Neural cell (in vitro differentiated cells): ENCODE results near the gene AQP12A. TPM values are rescaled to one million over a fixed set of nuclear protein-coding genes. Genes with fewer than 3 reads are reported as not detected.

Source experiments
- H2AFZ ChIP-seq: fragments of 200-600, 300-800 bp; sonication (generic), shearing (Covaris generic); 2 replicates; pipeline ENCODE4 v1.6.0; 2014; ENCODE audit warnings: low read depth, mild to moderate bottlenecking, antibody characterized with exemption, low read length, moderate library complexity
- H3F3A ChIP-seq: fragments of 200-600 bp; shearing (Covaris generic); 2 replicates; pipeline ENCODE4 v1.6.1; 2016; ENCODE audit warnings: mild to moderate bottlenecking, moderate library complexity, mixed read lengths, antibody characterized with exemption, low read length; ENCODE audit not compliant: insufficient read depth, poor library complexity, severe bottlenecking
- H3K27ac ChIP-seq: fragments of 200-600, 300-800 bp; sonication (generic), shearing (Covaris generic); 2 replicates; pipeline ENCODE4 v1.5.1; 2014; ENCODE audit warnings: mild to moderate bottlenecking, low read length, moderate library complexity
- H3K27me3 ChIP-seq: fragments of 300-800, 200-600 bp; sonication (generic), shearing (Covaris generic); 2 replicates; pipeline ENCODE4 v1.6.0; 2014; ENCODE audit warnings: mild to moderate bottlenecking, low read depth, low read length, moderate library complexity; ENCODE audit not compliant: insufficient read depth
- H3K36me3 ChIP-seq: fragments of 300-800, 200-600 bp; sonication (generic), shearing (Covaris generic); 2 replicates; pipeline ENCODE4 v1.5.1; 2014; ENCODE audit warnings: mild to moderate bottlenecking, antibody characterized with exemption, low read length, moderate library complexity; ENCODE audit not compliant: insufficient read depth
- H3K4me2 ChIP-seq: fragments of 300-800, 200-600 bp; sonication (generic), shearing (Covaris generic); 2 replicates; pipeline ENCODE4 v1.6.0; 2014; ENCODE audit warnings: mild to moderate bottlenecking, low read length
- H3K4me3 ChIP-seq: fragments of 300-800, 200-600 bp; sonication (generic), shearing (Covaris generic); 2 replicates; pipeline ENCODE4 v1.5.1; 2014; ENCODE audit warnings: mild to moderate bottlenecking, low read length, moderate library complexity
- H3K79me2 ChIP-seq: fragments of 200-600 bp; shearing (Covaris generic); replicated peaks from 2 replicates; pipeline ENCODE4 v1.6.0; 2014; ENCODE audit warnings: mild to moderate bottlenecking, low read length, moderate library complexity; ENCODE audit not compliant: insufficient read depth
- H3K9ac ChIP-seq: fragments of 300-800, 200-600 bp; sonication (generic), shearing (Covaris generic); 2 replicates; pipeline ENCODE4 v1.6.1; 2016; ENCODE audit warnings: mild to moderate bottlenecking, low read length, mixed read lengths
- H3K9me2 ChIP-seq: fragments of 200-600 bp; shearing (Covaris generic); 2 replicates; pipeline ENCODE4 v1.6.1; 2016; ENCODE audit warnings: mild to moderate bottlenecking, low read length, mixed read lengths; ENCODE audit not compliant: insufficient read depth
- H3K9me3 ChIP-seq: fragments of 200-600, 300-800 bp; sonication (generic), shearing (Covaris generic); 2 replicates; pipeline ENCODE4 v1.6.1; 2016; ENCODE audit warnings: mild to moderate bottlenecking, mixed run types, low read length, moderate library complexity, mixed read lengths
- H4K20me1 ChIP-seq: fragments of 200-600 bp; shearing (Covaris generic); 2 replicates; pipeline ENCODE4 v1.6.1; 2016; ENCODE audit warnings: mild to moderate bottlenecking, mixed run types; ENCODE audit not compliant: insufficient read depth
- EP300 ChIP-seq: fragments of 450-650 bp; conservative IDR thresholded peaks from 2 replicates; pipeline ENCODE4 v1.6.1; 2014; ENCODE audit warnings: antibody characterized with exemption, mild to moderate bottlenecking, moderate library complexity; ENCODE audit not compliant: poor library complexity, severe bottlenecking
- EZH2 ChIP-seq: fragments of 200-600, 300-800 bp; shearing (Covaris generic), sonication (generic); IDR thresholded peaks from 2 replicates; pipeline ENCODE4 v1.6.1; 2014; ENCODE audit warnings: antibody characterized with exemption, low read length, borderline replicate concordance, mild to moderate bottlenecking; ENCODE audit not compliant: insufficient read depth, poor library complexity, severe bottlenecking
- MXI1 ChIP-seq: fragments of 450-650 bp; conservative IDR thresholded peaks from 2 replicates; pipeline ENCODE4 v1.6.1; 2014; ENCODE audit warnings: antibody characterized with exemption, mild to moderate bottlenecking; ENCODE audit not compliant: poor library complexity, severe bottlenecking
- POLR2AphosphoS5 ChIP-seq: IDR thresholded peaks from 2 replicates; pipeline ENCODE4 v1.6.1; 2012
- RAD21 ChIP-seq: fragments of 450-650 bp; conservative IDR thresholded peaks from 2 replicates; pipeline ENCODE4 v1.6.1; 2014; ENCODE audit warnings: antibody characterized with exemption, mild to moderate bottlenecking, moderate library complexity
- SMC3 ChIP-seq: fragments of 450-650 bp; conservative IDR thresholded peaks from 2 replicates; pipeline ENCODE4 v1.6.1; 2014; ENCODE audit warnings: antibody characterized with exemption, mild to moderate bottlenecking, moderate library complexity; ENCODE audit not compliant: poor library complexity
- TAF1 ChIP-seq: IDR thresholded peaks from 2 replicates; pipeline ENCODE4 v1.6.1; 2012; ENCODE audit warnings: low read depth
- polyA plus RNA-seq: library from polyadenylated mRNA; depleted of rRNA; stranded (reverse); fragments of >200 nt; gene quantifications from 2 replicates; pipeline ENCODE4 v1.2.3, GENCODE V29; 2014
- TF ChIP-seq, protein P1 (sequence below): fragments of 450-650 bp; IDR thresholded peaks from 2 replicates; pipeline ENCODE4 v1.5.1; 2014; ENCODE audit warnings: antibody characterized with exemption, mild to moderate bottlenecking, moderate library complexity; ENCODE audit not compliant: poor library complexity, severe bottlenecking
- TF ChIP-seq, protein P2 (sequence below): IDR thresholded peaks from 2 replicates; pipeline ENCODE4 v1.6.1; 2012; ENCODE audit warnings: borderline replicate concordance

Gene AQP12A
- polyA plus RNA-seq, 1 donor from 2014 or later, result not detected

GRCh38 chr2:240707821-240708220 lies 16.2 kb downstream of the AQP12A start:
- H3K9me3 ChIP-seq, result no peaks in the 10 kb centered on the region
- H3K4me3 ChIP-seq, result no peak overlapping the region
- H3K36me3 ChIP-seq, result no peaks in the 10 kb centered on the region
- no peaks in the 10 kb centered on the region for H3K27me3 ChIP-seq
- no peak overlapping the region for H3K4me2 ChIP-seq
- no peaks in the 10 kb centered on the region for H3K9me2 ChIP-seq
- H4K20me1 ChIP-seq, result no peaks in the 10 kb centered on the region
- H3K9ac ChIP-seq, result no peak overlapping the region
- no peaks in the 10 kb centered on the region for H3K79me2 ChIP-seq
- H3F3A ChIP-seq, result no peaks in the 10 kb centered on the region
- TF ChIP-seq, protein P1, sequence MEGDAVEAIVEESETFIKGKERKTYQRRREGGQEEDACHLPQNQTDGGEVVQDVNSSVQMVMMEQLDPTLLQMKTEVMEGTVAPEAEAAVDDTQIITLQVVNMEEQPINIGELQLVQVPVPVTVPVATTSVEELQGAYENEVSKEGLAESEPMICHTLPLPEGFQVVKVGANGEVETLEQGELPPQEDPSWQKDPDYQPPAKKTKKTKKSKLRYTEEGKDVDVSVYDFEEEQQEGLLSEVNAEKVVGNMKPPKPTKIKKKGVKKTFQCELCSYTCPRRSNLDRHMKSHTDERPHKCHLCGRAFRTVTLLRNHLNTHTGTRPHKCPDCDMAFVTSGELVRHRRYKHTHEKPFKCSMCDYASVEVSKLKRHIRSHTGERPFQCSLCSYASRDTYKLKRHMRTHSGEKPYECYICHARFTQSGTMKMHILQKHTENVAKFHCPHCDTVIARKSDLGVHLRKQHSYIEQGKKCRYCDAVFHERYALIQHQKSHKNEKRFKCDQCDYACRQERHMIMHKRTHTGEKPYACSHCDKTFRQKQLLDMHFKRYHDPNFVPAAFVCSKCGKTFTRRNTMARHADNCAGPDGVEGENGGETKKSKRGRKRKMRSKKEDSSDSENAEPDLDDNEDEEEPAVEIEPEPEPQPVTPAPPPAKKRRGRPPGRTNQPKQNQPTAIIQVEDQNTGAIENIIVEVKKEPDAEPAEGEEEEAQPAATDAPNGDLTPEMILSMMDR, result no peak
- TF ChIP-seq POLR2AphosphoS5 (no peak), MXI1 (no peak), TAF1 (no peak), EZH2 (no peak), SMC3 (no peak), RAD21 (no peak), EP300 (no peak)
- TF ChIP-seq, protein P2, sequence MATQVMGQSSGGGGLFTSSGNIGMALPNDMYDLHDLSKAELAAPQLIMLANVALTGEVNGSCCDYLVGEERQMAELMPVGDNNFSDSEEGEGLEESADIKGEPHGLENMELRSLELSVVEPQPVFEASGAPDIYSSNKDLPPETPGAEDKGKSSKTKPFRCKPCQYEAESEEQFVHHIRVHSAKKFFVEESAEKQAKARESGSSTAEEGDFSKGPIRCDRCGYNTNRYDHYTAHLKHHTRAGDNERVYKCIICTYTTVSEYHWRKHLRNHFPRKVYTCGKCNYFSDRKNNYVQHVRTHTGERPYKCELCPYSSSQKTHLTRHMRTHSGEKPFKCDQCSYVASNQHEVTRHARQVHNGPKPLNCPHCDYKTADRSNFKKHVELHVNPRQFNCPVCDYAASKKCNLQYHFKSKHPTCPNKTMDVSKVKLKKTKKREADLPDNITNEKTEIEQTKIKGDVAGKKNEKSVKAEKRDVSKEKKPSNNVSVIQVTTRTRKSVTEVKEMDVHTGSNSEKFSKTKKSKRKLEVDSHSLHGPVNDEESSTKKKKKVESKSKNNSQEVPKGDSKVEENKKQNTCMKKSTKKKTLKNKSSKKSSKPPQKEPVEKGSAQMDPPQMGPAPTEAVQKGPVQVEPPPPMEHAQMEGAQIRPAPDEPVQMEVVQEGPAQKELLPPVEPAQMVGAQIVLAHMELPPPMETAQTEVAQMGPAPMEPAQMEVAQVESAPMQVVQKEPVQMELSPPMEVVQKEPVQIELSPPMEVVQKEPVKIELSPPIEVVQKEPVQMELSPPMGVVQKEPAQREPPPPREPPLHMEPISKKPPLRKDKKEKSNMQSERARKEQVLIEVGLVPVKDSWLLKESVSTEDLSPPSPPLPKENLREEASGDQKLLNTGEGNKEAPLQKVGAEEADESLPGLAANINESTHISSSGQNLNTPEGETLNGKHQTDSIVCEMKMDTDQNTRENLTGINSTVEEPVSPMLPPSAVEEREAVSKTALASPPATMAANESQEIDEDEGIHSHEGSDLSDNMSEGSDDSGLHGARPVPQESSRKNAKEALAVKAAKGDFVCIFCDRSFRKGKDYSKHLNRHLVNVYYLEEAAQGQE, result no peak
- no peak overlapping the region for H3K27ac ChIP-seq
- no peak overlapping the region for H2AFZ ChIP-seq

GRCh38 chr2:240708457-240708856 lies 16.8 kb downstream of the AQP12A start:
- H3K9me3 ChIP-seq, result no peaks in the 10 kb centered on the region
- H3K27ac ChIP-seq, result no peak overlapping the region
- H3K9me2 ChIP-seq, result no peaks in the 10 kb centered on the region
- no peak overlapping the region for H3K9ac ChIP-seq
- TF ChIP-seq MXI1 (no peak), TAF1 (no peak), EZH2 (no peak), EP300 (no peak), SMC3 (no peak), POLR2AphosphoS5 (no peak)
- TF ChIP-seq, protein P1, result no peak
- TF ChIP-seq, protein P2, result no peak
- no peak overlapping the region for H3K4me3 ChIP-seq
- H3F3A ChIP-seq, result no peaks in the 10 kb centered on the region
- no peaks in the 10 kb centered on the region for H4K20me1 ChIP-seq
- H3K79me2 ChIP-seq, result no peaks in the 10 kb centered on the region
- H3K4me2 ChIP-seq, result no peak overlapping the region
- H3K27me3 ChIP-seq, result no peaks in the 10 kb centered on the region
- H3K36me3 ChIP-seq, result no peaks in the 10 kb centered on the region
- no peak overlapping the region for H2AFZ ChIP-seq
